ENCODE measurements around the gene ZNF483. TPM values are rescaled to one million over a fixed set of nuclear protein-coding genes. Genes with fewer than 3 reads are reported as not detected.

Gene ZNF483
- total and polyA plus RNA-seq, 9 of the 15 experiments (the other 6 are each of a cell fraction or from before 2014, with no cell fraction given), result 0.04 to 1.0 (median 0.38) TPM

DNA sequence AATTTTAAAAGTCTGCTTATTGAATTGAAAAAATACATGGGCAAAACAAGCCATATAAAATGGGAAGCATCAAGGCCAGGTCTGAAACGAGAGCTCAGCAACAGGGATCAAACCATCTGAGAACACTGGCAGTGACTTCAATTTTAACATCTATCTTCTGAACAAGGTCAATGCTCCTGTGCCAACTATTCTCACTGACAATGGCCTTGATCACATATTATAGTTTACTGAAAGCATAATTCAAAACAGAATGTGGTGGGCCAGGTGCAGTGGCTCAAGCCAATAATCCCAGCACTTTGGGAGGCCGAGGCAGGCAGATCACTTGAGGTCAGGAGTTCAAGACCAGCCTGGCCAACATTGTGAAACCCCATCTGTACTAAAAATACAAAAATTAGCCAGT lies 49.8 kb upstream of the ZNF483 start:
- H3K4me2 ChIP-seq (ENCODE audit: insufficient read depth, low read length), result no peak overlapping the region
- peaks cover 100% of the 10 kb centered on the region for H3K79me2 ChIP-seq (ENCODE audit: control insufficient read depth, insufficient read depth, low read length)
- H3K4me1 ChIP-seq (replicated peaks in 1 of 2; ENCODE audit: control insufficient read depth in 2 of 2, insufficient read depth in 2 of 2, low read length in 2 of 2), result no peaks in the 10 kb centered on the region
- no peak overlapping the region for H3K27ac ChIP-seq (ENCODE audit: extremely low read depth, low read depth, low read length)
- 83% methylated on average over 2 of the region's 2 CpGs for WGBS (ENCODE audit: insufficient coverage, low coverage, missing lambda C conversion rate)
- H3K9me3 ChIP-seq (replicated peaks; ENCODE audit: control insufficient read depth, insufficient read depth, low read depth, low read length), result no peaks in the 10 kb centered on the region
- FAIRE-seq (no peak), DNase-seq (ENCODE audit: extremely low read depth in 1 of 4, low spot score in 3 of 4) (no peak), ATAC-seq (no peak)
- no peak overlapping the region for H3K4me3 ChIP-seq
- H3K36me3 ChIP-seq (ENCODE audit: control insufficient read depth, insufficient read depth, low read length), result peaks cover 17% of the 10 kb centered on the region; the same call in 1 of the 3 replicates
- intact Hi-C loops (cut with micrococcal nuclease), result no loop called here
- H4K20me1 ChIP-seq (replicated peaks; ENCODE audit: control insufficient read depth, insufficient read depth, low read length), result peaks cover 11% of the 10 kb centered on the region; the same call in 1 of the 2 replicates
- no peak overlapping the region for H3K9ac ChIP-seq (ENCODE audit: insufficient read depth in 1 of 2, low read depth in 2 of 2, low read length in 2 of 2)
- no peak overlapping the region for H2AFZ ChIP-seq (ENCODE audit: low read depth, low read length)
- in situ Hi-C loops (cut with MboI), result no loop called here
- ChIA-PET CTCF (ENCODE audit: low intra/inter-chr PET ratio) (no interaction called here), POLR2A (interaction anchor here (0.8 to 2.3 kb wide), 3 partner anchors 9 to 1152 kb away, joined by 3 to 8 read pairs (median 5); no protein-coding TSS in a partner anchor)
- BruUV-seq (replicated peaks), result no TSS peak
- H3K9me1 ChIP-seq (ENCODE audit: control insufficient read depth, insufficient read depth, low read length), result no peaks in the 10 kb centered on the region
- H3K27me3 ChIP-seq (ENCODE audit: control insufficient read depth in 2 of 2, insufficient read depth in 2 of 2, low read length in 2 of 2), result no peaks in the 10 kb centered on the region
- TF ChIP-seq, protein P1, sequence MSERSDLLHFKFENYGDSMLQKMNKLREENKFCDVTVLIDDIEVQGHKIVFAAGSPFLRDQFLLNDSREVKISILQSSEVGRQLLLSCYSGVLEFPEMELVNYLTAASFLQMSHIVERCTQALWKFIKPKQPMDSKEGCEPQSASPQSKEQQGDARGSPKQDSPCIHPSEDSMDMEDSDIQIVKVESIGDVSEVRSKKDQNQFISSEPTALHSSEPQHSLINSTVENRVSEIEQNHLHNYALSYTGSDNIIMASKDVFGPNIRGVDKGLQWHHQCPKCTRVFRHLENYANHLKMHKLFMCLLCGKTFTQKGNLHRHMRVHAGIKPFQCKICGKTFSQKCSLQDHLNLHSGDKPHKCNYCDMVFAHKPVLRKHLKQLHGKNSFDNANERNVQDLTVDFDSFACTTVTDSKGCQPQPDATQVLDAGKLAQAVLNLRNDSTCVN (CRISPR knock-in tag; IDR thresholded peaks at IDR 0.05), result no peak
- TF ChIP-seq, protein P2, sequence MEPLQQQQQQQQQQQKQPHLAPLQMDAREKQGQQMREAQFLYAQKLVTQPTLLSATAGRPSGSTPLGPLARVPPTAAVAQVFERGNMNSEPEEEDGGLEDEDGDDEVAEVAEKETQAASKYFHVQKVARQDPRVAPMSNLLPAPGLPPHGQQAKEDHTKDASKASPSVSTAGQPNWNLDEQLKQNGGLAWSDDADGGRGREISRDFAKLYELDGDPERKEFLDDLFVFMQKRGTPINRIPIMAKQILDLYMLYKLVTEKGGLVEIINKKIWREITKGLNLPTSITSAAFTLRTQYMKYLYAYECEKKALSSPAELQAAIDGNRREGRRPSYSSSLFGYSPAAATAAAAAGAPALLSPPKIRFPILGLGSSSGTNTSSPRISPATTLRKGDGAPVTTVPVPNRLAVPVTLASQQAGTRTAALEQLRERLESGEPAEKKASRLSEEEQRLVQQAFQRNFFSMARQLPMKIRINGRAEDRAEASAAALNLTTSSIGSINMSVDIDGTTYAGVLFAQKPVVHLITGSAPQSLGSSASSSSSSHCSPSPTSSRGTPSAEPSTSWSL (CRISPR knock-in tag; IDR thresholded peaks at IDR 0.05; ENCODE audit: borderline replicate concordance), result no peak
- TF ChIP-seq TAF15 (IDR thresholded peaks at IDR 0.05; ENCODE audit: low read depth, low read length), result no peak
- no peak for TF ChIP-seq ZNF76 (CRISPR knock-in tag; IDR thresholded peaks at IDR 0.05; ENCODE audit: borderline replicate concordance)
- TF ChIP-seq ZNF584 (CRISPR knock-in tag; IDR thresholded peaks at IDR 0.05; ENCODE audit: low read depth), result no peak
- no peak for TF ChIP-seq CTCF (IDR thresholded peaks at IDR 0.05 in 2 of 3, conservative IDR thresholded peaks at IDR 0.05 in 1 of 3; ENCODE audit: insufficient read depth in 2 of 3, low read depth in 1 of 3, low read length in 3 of 3)
- TF ChIP-seq HOMEZ (CRISPR knock-in tag; IDR thresholded peaks at IDR 0.05), result no peak
- no peak for TF ChIP-seq SRSF1 (IDR thresholded peaks at IDR 0.05; ENCODE audit: low read depth, low read length)

Measured in K562 (cell line).